GM18517 (cell line): ENCODE results near the gene ALDH3B1.
A peak's percentile ranks its signal among the peaks of the same experiment; 100 is the strongest.

ENCODE experiments used
- ATAC-seq: cut with Tn5 transposase; IDR thresholded peaks from one replicate; pipeline ENCODE4 v1.9.1; 2021; ENCODE audit warnings: mild to moderate bottlenecking, moderate library complexity; ENCODE audit not compliant: unreplicated experiment

ALDH3B1 gene

DNA sequence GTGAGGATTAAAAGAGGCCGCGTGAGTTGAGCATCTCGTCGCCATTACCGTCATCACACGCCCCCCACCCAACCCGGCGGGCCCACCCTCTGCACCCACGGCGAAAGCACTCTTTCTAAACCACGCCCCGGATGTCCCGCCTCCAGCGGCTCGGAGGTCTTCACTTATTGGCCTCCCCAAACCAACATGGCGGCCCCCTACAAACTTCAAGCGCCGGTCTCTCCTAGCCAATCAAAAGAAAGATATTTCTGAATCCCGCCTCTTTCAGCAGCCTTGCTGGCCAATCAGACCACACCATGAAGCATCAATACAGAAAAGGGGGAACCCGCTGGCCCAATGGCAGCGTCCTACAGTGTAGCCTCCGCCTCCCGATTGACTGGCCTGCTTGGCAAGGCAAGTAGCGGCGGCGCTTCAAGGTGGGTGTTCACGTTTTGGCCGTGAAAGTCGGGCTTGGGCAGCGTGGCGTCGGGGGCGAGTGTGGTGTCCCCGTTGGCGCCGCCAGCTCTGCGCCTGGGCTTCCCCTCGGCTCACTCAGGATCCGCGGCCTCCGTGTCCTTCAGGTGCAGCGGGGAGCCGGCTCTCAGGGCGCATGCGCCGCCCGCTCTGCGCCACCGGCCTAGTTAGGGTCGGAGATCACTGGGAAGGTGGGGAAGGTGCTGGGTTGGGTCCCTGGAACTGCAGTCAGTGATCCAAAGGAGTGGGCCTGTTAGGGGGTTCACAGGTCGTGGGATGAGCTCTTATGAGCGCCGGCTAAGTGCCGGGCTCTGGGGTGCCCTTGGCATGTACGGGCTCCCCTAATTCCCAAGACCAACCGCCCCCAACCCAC, 20.4 kb downstream of the ALDH3B1 start, which contains the start of gene NDUFS8:
Gene NDUFS8 (plus strand): TSS at position 364 of the 826 bp plus-strand sequence. CDS start 1,471 bp downstream, outside the sequence.
- peak; percentile 98 for ATAC-seq

GRCh38 chr11:68031144-68031464, 21.0 kb downstream of the ALDH3B1 start:
- no peak for ATAC-seq

DNA sequence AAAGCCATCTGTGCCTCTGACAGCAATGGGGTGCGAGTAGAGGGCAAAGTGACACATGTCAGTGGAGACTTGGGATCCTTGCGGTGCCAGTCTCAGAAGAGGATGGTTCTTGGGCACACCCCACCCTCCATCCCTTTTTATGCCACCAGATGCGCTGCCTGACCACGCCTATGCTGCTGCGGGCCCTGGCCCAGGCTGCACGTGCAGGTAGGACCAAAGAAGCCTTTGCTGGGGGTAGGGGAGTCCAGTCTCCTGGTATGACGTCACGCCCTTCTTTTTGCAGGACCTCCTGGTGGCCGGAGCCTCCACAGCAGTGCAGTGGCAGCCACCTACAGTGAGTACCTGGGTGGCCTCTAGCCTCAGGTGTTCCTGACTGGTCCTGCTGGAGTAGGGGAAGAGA, 21.9 kb downstream of the ALDH3B1 start:
- ATAC-seq: no peak

GRCh38 chr11:68032997-68033707, 23.0 kb downstream of the ALDH3B1 start:
- no peak for ATAC-seq

- ATAC-seq: no peak
These were observed 23.6 kb downstream of the ALDH3B1 start for GRCh38 chr11:68033708-68034045.

- ATAC-seq: no peak
These were observed 25.2 kb downstream of the ALDH3B1 start for GRCh38 chr11:68035266-68035876.

GRCh38 chr11:68036141-68036716, 26.1 kb downstream of the ALDH3B1 start:
- no peak for ATAC-seq

GRCh38 chr11:68036717-68037239, 26.7 kb downstream of the ALDH3B1 start:
- no peak for ATAC-seq

DNA sequence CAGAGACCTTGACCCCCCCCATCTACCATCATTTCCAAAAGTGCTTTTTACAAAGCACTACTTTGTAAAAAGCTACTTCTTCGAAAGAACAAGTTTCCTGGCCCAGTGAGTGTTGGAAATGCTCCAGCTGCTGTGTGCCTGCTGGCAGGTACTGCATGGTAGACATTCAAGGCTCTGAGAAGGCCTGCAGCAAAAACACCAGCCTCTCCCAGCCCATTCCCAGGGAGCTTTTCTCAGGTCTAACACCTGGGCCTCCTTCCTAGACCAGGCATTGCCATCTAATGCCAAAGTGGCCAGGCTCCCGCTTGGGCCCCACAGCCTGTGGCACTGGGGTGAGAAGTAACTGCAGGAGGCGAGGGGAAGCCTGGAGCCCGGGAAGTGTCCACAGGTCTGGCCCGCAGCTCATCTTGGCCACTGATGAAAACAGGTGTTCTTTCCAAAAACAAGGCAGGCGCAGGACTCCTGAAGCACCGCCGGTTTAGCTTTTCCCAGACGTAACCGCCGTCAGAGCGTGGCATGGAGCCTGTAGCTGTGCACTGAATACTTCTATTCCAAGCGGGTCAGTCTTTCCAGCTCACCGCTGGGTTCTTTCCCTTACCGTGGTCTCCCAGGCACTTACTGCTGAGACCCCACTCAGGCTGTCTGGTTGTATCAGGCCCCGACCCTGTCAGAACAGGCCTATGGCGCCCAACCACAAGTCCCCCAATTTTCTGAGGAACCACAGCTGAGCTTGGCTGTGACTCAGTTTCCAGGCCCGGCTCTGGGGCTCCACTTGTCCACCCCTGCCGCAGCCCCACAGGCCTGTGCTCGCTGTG, 27.5 kb downstream of the ALDH3B1 start:
- no peak for ATAC-seq

DNA sequence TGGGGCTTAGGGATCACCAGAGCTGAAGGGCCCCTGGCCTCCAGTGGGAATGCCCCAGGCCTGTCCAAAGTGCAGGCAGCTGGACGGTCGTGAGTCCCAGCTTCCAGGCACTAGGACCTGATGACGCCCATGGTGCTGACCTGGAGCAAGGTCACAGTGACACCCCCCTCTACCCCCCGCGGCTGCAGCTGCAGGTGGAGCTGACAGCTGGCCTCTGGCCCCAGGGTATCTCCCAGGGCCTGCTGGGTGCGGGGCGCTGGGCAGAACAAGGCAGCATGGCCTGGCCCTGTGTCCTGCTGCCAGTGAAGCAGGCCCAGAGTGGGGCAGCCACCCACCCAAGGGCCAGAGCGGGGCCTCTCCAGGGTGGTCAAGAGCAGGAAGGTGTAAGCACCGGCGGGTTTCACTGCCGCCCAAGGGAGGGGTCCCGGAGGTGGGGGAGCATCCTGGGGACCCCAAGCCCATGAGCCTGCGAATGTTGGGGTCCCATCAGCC, 28.1 kb downstream of the ALDH3B1 start:
- ATAC-seq: no peak

DNA sequence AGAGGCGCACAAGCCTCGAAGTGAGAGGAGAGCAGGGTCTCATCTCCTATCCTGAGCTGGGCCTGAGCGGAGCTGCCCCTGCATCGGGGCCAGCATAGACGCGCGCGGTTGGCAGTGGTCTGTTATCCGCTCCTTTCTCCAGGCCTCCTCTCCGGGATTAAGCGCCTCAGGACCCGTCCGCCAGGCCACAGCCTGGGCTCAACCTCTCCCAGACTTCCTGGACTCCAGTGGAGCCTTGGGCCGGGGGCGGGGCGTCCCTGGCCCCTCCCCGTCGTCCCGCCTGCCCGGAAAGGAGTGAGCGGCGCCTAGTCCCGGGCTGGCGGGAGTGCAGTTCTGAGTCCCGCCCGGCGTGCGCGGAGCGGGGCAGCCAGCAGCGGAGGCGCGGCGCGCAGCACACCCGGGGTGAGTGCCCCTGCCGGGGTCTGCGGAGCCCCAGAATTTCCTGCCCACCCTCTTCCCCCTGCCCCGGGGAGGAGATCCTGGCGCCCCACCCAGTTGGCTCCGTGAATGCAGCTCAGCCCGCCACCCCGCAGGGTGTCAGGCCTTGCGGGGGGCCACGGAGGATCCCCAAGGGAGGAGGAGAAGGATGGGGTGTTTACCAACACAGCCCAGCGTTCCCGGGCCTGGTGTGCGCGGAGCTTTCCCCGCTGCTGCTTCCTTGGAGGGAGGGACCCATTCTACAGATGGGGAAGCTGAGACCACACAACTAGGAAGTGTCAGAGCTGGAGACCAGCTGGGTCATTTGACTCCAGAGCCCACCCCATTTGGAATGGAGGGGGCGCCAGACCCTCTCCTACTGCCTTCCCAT, 28.8 kb downstream of the ALDH3B1 start, which contains the start of gene TCIRG1:
Gene TCIRG1 (plus strand): TSS at position 308 of the 808 bp plus-strand sequence. CDS start 2,247 bp downstream, outside the sequence.
- no peak for ATAC-seq

DNA sequence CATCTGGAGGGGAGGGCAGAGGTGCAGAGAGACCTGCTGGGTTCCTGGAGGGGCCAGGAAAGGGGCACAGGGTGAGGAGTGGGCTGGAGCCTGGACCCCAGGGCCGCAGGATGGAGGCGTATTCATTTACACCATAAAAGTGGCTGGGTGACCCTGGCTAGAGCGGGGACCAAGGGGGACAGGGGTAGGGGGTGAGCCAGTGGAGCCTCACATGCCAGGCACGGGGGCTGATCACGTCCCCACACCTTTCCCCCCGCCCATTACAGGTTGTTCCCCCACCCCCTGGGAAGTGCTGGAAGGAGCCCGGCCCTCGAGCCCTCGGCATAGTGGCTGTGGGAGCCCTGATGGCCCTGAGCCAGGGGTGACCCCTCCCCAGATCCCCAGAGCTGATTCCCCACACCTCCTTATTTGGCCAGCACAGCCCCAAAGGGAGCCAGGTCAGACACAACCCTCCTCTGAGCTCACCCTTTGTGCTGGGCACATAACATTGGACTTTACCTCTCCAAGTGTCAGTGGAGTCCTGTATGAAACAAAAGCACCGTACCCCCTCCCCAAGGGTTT, 29.5 kb downstream of the ALDH3B1 start:
- no peak for ATAC-seq

- ATAC-seq: peak; percentile 47
These were observed 30.2 kb downstream of the ALDH3B1 start for GRCh38 chr11:68040101-68040956.

DNA sequence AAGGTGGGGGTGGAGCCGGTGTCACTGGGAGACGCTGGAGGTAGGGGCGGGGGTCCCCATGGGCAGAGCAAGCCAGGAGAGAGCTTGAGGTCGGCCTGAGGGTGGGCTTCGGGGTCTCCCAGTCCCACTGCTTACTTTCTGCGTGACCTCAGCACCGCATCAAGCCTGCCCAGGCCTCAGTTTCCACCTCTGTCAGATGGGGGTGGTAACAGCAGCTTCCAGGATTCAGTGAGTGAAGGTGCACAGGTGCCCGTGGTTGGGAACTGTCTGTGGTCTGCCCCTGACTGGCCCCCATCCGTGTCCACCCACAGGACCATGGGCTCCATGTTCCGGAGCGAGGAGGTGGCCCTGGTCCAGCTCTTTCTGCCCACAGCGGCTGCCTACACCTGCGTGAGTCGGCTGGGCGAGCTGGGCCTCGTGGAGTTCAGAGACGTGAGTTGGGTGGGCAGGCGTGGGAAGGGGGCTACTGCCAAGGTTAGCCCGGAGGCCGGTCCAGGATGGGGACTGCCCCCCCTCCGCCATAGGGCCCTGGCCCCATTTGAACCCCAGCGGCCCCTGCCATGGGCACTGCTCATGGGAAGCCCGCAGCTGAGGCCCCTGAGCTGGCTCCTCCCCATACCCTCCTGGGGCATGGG, 30.9 kb downstream of the ALDH3B1 start:
- ATAC-seq: no peak

DNA sequence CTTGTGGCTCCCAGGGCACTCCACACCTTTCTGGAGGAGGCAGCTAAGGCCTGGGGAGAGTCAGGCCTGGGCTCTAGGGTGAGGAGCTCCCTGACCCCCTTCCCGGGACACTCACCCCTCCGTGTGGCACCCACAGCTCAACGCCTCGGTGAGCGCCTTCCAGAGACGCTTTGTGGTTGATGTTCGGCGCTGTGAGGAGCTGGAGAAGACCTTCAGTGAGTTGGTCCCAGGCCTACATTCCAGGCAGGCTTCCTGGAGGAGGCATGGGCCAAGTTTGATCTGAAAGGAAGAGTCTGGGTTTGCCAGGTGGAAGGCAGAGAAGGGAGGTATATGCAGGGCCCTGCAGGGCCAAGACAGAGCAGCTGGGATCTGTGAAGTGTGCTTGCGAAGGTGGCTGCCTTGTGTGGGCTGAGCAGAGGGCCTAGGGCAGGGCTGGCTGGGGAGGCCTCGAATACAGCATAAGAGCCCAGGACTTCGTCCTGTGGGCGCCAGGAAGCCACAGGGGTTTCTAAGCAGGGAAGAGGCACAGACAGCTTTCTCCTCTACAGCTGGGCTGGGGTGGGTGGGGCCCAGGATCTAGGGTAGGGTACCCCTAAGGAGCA, 31.6 kb downstream of the ALDH3B1 start:
- no peak for ATAC-seq

DNA sequence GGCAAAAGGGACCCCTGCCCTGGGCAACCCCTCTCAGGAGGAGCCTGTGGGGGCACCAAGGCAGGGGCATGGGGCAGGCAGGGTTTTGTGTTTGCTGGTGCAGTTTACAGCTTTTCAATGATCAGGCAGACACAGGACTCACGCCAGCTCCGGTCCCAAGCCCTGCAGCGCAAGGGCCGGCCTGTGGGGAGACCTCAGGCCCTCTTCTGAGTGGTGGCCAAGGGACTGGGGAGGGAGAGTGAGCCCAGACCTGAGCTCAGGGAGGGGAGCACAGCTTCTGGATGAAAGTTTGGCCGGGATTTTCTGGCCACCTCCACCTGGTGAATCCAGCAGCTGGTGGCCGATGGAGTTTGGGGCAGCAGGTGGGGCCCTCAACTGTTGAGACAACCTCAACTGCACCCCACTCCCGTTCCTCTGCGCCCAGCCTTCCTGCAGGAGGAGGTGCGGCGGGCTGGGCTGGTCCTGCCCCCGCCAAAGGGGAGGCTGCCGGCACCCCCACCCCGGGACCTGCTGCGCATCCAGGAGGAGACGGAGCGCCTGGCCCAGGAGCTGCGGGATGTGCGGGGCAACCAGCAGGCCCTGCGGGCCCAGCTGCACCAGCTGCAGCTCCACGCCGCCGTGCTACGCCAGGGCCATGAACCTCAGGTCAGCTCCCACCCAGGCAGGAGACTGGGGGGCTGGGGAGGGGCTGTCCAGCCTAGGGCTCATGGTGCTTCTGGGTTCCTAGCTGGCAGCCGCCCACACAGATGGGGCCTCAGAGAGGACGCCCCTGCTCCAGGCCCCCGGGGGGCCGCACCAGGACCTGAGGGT, 32.3 kb downstream of the ALDH3B1 start:
- no peak for ATAC-seq

DNA sequence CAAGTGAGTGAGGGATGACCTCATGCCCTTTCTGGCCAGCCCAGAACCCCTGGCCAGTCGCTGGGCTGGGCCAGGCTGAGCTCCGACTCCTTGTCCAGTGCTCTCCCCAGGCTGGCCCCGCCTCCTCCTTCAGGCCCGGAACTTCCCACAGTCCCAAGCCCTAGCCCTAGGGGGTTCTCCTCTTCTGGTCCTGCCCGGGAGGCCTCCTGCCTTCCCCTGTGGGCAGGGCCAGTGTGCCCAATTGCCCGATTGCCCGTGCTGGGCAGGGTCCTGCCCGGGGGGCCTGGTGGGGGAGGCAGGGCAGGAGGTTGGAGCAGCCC, 32.9 kb downstream of the ALDH3B1 start:
- no peak for ATAC-seq
